Suprapubic skin (tissue), 4 donors: ENCODE measurements around the gene SEPTIN10.

Source experiments
- CTCF ChIP-seq, 2 donors: fragments of 200-600 bp in 1 of 2; fragments of 450-650 bp in 1 of 2; sonication (generic) in 1 of 2; IDR thresholded peaks; one replicate each; pipeline ENCODE4 v1.5.1; 2016 to 2019; ENCODE audit warnings: antibody characterized with exemption in 2 of 2, mild to moderate bottlenecking in 1 of 2, moderate library complexity in 1 of 2
- EP300 ChIP-seq: sonication (generic); formaldehyde crosslinking; IDR thresholded peaks from one replicate; pipeline ENCODE4 v1.6.1; 2017; ENCODE audit warnings: antibody characterized with exemption
- POLR2A ChIP-seq, 2 donors: fragments of 450-650 bp; IDR thresholded peaks; one replicate each; pipeline ENCODE4 v1.6.1; 2017; ENCODE audit warnings: antibody characterized with exemption in 2 of 2, mild to moderate bottlenecking in 2 of 2, moderate library complexity in 2 of 2
- POLR2AphosphoS5 ChIP-seq, 3 donors: sonication (generic); formaldehyde crosslinking; IDR thresholded peaks; one replicate each; pipeline ENCODE4 v1.6.1; 2017; ENCODE audit warnings: antibody characterized with exemption in 3 of 3

- TF ChIP-seq CTCF (IDR thresholded peaks at IDR 0.05) (no peak), POLR2A (IDR thresholded peaks at IDR 0.05) (no peak), EP300 (no peak), POLR2AphosphoS5 (IDR thresholded peaks at IDR 0.05) (no peak)
These were observed 34.3 kb upstream of the SEPTIN10 start for GRCh38 chr2:109648041-109648527.
